Ishikawa (cell line): ENCODE measurements around the gene ABHD12.

ENCODE experiments used
- CEBPB ChIP-seq: IDR thresholded peaks from 2 replicates; pipeline ENCODE4 v1.6.1; 2012
- NFIC ChIP-seq: IDR thresholded peaks from 2 replicates; pipeline ENCODE4 v1.6.1; 2012
- RAD21 ChIP-seq: IDR thresholded peaks from 2 replicates; pipeline ENCODE4 v1.6.1; 2012; ENCODE audit warnings: low read depth
- TEAD4 ChIP-seq: IDR thresholded peaks from 2 replicates; pipeline ENCODE4 v1.6.1; 2012

DNA sequence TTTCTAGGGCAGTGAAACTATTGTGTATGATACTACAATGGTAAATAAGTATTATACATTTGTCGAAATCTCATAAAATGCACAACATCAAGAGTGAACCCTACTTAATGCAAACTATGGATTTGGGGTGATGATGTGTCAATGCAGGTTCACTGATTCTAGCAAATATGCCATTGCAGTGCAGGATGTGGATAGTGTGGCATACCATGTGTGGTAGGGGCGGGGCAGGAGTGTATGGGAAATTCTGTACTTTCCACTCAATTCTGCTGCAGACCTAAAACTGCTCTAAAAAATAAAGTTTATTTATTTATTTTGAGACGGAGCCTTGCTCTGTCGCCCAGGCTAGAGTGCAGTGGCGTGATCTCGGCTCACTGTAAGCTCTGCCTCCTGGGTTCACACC, 44.3 kb downstream of the ABHD12 start:
- no peak for TF ChIP-seq RAD21
- no peak for TF ChIP-seq CEBPB
- no peak for TF ChIP-seq TEAD4
- TF ChIP-seq NFIC, result no peak
